ENCODE measurements around the gene ZAR1. TPM values are rescaled to one million over a fixed set of nuclear protein-coding genes. Genes with fewer than 3 reads are reported as not detected.

ZAR1 gene
- total and polyA plus RNA-seq, 9 of the 15 experiments (the other 6 are each of a cell fraction or from before 2014, with no cell fraction given), result 0.07 to 0.84 (median 0.28) TPM; not detected in 1

GRCh38 chr4:48509543-48509942 lies 19.5 kb downstream of the ZAR1 start:
- peaks cover 62% of the 10 kb centered on the region for H3K36me3 ChIP-seq (ENCODE audit: control insufficient read depth, insufficient read depth, low read length)
- no peak for DNase-seq (ENCODE audit: extremely low read depth in 1 of 4, low spot score in 3 of 4)
- no peaks in the 10 kb centered on the region for H3K79me2 ChIP-seq (ENCODE audit: control insufficient read depth, insufficient read depth, low read length)
- BruUV-seq (replicated peaks), result no TSS peak
- in situ Hi-C loops (cut with MboI), result no loop called here
- no peak overlapping the region for H3K4me2 ChIP-seq (ENCODE audit: insufficient read depth, low read length)
- no peaks in the 10 kb centered on the region for H3K27me3 ChIP-seq (ENCODE audit: control insufficient read depth in 2 of 2, insufficient read depth in 2 of 2, low read length in 2 of 2)
- no peaks in the 10 kb centered on the region for H3K9me1 ChIP-seq (ENCODE audit: control insufficient read depth, insufficient read depth, low read length)
- H3K9me3 ChIP-seq (replicated peaks; ENCODE audit: control insufficient read depth, insufficient read depth, low read depth, low read length), result no peaks in the 10 kb centered on the region
- H3K27ac ChIP-seq (ENCODE audit: extremely low read depth, low read depth, low read length), result no peak overlapping the region
- intact Hi-C loops (cut with micrococcal nuclease), result no loop called here
- H4K20me1 ChIP-seq (replicated peaks; ENCODE audit: control insufficient read depth, insufficient read depth, low read length), result no peaks in the 10 kb centered on the region
- H2AFZ ChIP-seq (ENCODE audit: low read depth, low read length), result no peak overlapping the region
- no peak overlapping the region for H3K4me3 ChIP-seq
- ChIA-PET CTCF (ENCODE audit: low intra/inter-chr PET ratio) (no interaction called here), POLR2A (interaction anchor here (0.6 to 0.8 kb wide), 2 partner anchors 25 to 383 kb away, joined by 3 to 4 read pairs; no protein-coding TSS in a partner anchor)
- no peak for FAIRE-seq
- ATAC-seq, result no peak
- H3K4me1 ChIP-seq (replicated peaks in 1 of 2; ENCODE audit: control insufficient read depth in 2 of 2, insufficient read depth in 2 of 2, low read length in 2 of 2), result no peaks in the 10 kb centered on the region; a peak in 1 of 5 replicates
- no peak overlapping the region for H3K9ac ChIP-seq (ENCODE audit: insufficient read depth in 1 of 2, low read depth in 2 of 2, low read length in 2 of 2)
- TF ChIP-seq LCOR (CRISPR knock-in tag; IDR thresholded peaks at IDR 0.05) (no peak), CEBPB (tag; IDR thresholded peaks at IDR 0.05) (no peak), FOXO4 (CRISPR knock-in tag; IDR thresholded peaks at IDR 0.05) (no peak), SNIP1 (IDR thresholded peaks at IDR 0.05; ENCODE audit: low read depth) (no peak), BRCA1 (IDR thresholded peaks at IDR 0.05) (no peak), BRCA1 (CRISPR knock-in tag; IDR thresholded peaks at IDR 0.05) (no peak), TSHZ1 (CRISPR knock-in tag; IDR thresholded peaks at IDR 0.05) (no peak), MAFG (tag; conservative IDR thresholded peaks at IDR 0.05) (no peak), CEBPZ (IDR thresholded peaks at IDR 0.05; ENCODE audit: borderline replicate concordance, low read depth, low read length) (no peak), POLR3A (IDR thresholded peaks at IDR 0.05; ENCODE audit: borderline replicate concordance, extremely low read depth, insufficient read depth, insufficient read length) (no peak), ATF7 (IDR thresholded peaks at IDR 0.05) (no peak), UBTF (IDR thresholded peaks at IDR 0.05; ENCODE audit: borderline replicate concordance in 1 of 2, low read depth in 2 of 2, low read length in 2 of 2) (no peak)

All from K562 (cell line).